DMS 273 (cell line): ENCODE results near the gene OTUD5.
A peak's percentile ranks its signal among the peaks of the same experiment; 100 is the strongest.

Experiments used
- DNase-seq: peaks from one replicate; lab custom pipeline; 2025; ENCODE audit not compliant: unreplicated experiment; lab: John Stamatoyannopoulos, UW

Gene OTUD5

DNA sequence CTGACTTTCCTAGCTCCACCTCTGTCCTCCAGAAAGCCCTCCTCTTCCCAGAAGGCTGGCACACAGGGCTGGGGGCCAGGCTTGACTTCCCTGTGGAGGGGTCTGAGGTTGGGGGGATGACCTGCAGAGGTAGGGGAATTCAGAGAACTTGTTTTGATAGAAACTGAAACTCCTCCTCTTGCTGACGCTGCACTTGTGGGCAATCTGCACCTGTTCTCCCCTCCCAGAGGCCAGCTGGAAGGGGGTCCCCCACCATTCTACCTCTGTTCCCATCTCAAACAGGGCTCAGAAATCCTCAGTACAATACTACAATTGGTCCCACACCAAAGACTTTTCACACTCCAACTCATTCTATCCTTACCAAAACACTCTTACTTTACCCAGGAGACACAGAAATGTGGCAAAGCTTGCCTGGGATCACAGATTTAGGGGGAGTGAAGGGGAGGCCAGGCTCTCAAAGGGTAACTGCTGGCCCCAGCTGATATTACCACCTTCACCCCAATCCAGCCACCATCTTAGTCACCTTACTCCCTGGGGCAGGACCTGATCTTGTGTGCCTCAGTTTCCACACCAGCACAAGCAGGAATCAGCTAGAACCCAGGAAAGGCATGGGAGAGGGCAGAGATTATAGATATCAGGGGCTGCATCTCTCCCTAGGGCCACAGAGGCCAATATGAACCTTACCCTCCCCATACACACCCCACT, 18.5 kb downstream of the OTUD5 start:
- DNase-seq: no peak

DNA sequence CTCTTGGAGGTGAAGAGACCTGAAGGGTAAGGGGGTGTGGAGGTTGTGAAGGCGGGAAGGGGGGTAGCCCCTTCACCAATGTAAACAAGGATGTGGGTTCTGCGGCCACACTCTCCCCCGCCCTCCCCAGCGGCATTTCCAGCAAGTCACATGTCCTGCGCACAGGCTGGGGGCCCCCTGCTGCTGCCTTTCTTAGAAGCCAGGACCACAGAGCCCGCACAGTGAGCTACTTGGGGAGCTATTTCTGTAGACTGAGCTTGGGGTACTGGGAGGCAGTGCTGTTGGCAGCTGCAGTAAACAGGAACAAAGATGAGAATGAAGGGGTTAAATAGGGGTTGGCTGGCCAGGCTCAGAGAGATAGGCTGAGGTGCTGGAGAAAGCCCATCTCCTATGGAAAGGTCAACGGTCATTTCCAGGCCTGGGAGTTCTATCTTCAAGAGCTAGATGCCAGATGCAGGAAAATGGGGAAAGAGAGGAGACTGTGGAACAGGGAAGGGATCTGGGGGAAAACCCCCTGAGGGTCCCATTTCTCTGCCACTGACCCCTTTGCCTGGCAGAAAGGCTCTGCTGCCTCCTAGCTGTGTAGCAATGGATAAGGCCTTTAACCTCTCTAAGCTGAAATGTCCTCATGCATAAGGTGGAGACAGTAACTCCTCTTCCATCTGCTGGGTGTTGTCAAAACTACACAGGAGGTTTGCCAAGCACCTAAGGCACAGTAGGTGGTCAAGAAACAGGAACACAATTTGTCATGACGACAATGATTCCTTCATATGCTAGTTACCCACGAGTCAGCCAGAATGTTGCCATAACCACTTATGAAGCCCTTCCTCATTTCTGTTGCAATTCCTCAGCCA, 20.1 kb downstream of the OTUD5 start:
- DNase-seq: no peak

DNA sequence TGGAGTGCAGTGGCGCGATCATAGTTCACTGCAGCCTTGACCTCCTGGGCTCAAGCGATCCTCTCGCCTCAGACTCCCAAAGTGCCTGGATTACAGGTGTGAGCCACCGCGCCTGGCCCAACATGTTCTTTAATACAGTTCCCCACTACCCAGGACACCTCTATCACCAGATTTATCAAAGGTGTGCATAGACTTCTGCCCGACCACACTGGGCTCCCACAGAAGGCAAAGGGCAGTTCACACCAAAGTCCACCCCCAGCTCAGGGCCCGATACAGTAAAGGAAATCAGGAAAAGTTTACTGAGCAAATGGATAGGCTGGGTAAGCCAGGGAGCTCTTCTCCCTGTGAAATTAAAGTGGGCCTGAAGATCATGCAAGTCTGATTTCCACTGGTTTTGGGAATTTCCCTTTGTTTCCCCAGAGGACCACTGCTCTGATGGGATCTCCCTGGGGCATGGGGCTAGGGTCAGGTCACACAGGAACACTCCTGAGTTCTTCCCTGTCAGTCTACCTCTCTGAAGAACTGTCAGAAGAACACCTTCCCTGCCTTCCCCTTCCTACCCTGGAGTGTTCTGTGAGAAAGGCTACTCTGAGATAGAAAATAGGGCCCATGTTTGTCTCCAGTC, 20.9 kb downstream of the OTUD5 start:
- no peak for DNase-seq

DNA sequence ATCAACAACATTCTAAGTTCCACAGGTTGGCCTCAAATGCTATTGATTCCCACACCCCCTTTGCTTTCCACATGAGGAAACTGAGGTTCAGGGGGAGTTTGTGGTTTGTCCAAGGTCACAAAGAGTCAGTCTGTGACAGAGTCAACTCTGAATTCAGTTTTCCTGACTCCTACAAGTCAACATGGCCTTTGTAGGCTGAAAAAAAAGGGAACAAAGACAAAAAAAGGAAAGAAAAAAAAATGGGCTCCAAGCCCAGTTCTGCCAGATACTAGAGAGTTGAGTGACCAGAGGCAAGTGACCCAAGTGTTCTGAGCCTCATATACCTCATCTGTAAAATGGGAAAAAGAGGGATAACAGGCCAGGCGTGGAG, 22.1 kb downstream of the OTUD5 start:
- DNase-seq: no peak

DNA sequence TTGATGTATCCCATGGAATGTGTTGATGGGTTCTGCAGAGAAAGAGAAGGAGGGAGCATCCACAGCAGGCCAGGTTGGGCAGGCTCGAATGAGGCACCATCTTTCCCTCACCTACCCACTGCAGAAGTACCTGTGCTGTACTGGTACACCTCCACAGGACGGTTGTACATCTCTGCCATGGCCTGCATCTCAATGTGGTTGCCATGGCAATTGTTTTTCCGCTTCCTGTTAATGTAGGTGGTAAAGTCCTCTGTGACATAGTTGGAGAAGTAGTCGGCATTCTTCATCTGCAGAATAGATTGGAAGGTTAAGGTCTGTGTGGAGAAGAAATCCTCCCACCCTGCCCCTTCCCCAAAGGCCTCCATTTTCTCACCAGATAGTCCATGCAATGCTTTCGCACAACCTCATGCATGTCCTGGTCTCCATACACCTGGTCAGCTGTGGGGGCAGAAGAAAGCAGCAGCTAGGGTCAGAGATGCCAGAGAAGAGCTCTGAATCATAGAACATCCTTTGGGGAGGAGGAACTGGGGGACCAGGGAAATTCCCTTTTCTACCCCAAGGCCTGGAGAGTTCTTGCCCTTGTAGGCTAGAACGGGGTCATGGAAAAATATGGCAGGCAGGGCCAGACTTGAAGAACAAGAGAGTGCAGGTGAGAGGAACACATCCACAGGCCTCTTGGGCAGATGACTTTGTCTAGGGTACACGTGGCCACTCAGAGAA, 22.7 kb downstream of the OTUD5 start:
- no peak for DNase-seq

DNA sequence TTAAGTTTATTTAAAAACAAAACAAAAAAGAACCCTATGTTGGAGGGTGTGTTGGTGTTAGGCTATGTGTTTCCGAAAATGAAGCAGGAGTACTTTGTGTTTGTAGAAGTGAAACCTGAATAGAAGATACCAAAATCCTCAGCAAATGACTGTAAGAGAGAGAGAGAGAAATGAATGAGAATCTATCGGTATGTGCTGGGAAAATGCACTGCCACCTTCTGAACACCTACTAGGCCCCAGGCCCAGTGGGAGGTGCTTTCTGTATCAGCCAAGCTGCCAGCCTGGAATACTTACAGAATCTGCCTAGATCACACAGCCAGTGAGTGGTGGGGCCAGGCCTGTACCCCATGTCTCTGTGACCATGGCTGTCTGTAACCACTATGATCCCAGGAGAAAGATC, 23.6 kb downstream of the OTUD5 start:
- DNase-seq: no peak

DNA sequence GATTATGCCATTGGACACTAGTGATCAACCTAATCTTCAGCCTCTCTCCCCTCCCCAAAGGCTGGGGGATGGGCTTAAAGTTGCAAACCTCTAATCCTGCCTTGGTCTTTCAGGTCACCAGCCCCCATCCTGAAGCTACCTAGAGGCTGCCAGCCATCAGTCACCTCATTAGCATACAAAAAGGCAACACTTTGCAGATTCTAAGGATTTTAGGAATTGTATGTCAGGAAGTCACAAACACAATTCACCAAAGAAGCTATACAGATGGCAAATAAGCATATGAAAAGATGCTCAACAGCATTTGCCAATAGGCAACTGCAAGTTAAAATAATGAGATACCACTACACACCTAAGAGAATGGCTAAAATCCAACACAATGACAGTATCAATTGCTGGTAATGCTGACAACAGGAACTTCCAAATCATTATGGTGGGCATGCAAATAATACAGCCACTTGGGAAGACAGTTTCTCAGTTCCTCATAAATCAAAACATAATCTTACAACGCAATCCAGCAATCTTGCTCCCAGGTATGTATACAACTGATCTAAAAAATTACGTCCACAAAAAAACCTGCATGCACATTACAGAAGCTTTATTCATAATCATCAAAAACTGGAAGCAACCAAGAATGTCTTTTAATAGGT, 29.5 kb downstream of the OTUD5 start:
- DNase-seq: no peak

DNA sequence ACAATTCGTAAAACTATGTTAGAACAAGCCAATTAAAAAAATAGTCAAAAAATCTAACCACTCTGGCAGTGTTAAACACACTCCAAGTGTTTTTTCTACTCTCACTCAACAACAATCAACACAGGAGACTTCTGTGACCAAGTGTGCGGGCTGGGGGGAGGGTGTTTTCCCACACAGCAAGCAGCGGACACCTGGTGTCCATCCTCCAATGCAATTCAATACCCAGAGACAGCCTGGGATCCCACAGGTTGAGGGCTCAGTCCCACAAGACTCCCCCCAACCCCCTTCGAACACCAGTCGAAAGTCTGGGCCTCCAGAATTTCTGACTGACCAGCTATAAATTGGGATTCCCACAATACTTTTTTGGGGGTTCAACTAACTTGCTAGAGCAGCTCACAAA, 30.3 kb downstream of the OTUD5 start:
- DNase-seq: no peak

DNA sequence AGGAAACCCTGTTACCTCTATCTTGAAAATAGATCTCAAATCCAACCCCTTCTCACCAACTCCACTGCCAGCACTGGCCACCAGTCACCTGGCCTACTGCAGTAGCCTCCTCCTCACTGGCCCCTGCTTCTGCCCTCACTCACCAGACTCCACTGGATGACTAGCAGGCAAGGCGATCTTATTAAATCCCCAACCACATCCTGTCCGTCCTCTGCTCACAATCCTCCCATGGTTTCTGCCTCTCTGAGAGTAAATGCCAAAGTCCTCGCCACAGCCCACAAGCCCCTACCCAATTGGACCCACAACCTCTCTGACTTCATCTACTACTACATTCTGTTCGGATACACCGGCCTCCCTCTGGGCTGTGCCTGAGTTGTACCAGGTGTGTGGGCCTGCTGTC, 33.1 kb downstream of the OTUD5 start:
- DNase-seq: no peak

DNA sequence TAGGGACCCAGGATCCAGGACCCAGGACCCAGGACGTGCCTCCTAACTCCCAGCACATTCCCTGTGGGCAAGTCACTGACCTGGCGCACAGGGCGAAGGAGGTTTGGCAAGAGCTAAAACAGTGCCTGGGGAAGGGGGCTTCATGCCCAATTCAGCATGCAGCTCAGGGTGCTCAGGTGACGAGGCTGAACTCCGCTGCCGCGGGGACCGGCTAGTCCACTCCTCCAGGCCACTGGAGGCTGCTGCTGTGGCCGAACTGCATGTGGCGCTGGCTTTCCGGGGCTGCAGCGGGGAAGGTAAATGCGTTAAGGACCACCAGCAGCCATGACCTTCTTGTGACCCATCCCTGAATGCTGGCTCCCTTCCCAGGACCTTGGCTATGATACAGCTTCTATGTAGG, 33.6 kb downstream of the OTUD5 start:
- DNase-seq: no peak

DNA sequence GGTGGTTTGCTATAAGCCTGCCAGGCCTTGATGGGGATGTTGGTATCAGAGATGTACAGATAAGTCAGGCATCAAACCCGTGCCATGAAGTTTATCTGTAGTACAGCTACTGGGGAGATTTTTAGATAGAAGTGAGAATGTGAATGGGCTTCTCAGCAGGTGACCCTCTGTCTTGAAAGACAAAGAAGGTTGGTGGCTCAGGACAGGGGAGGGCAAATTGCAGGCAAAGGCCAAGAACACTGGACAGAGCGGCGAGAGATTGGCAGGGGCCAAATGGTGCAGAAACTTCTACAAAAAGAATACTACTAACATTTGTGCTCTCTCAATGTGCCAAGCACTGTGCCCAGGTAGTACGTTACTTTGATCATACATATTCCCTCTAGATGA, 36.7 kb downstream of the OTUD5 start:
- DNase-seq: no peak

DNA sequence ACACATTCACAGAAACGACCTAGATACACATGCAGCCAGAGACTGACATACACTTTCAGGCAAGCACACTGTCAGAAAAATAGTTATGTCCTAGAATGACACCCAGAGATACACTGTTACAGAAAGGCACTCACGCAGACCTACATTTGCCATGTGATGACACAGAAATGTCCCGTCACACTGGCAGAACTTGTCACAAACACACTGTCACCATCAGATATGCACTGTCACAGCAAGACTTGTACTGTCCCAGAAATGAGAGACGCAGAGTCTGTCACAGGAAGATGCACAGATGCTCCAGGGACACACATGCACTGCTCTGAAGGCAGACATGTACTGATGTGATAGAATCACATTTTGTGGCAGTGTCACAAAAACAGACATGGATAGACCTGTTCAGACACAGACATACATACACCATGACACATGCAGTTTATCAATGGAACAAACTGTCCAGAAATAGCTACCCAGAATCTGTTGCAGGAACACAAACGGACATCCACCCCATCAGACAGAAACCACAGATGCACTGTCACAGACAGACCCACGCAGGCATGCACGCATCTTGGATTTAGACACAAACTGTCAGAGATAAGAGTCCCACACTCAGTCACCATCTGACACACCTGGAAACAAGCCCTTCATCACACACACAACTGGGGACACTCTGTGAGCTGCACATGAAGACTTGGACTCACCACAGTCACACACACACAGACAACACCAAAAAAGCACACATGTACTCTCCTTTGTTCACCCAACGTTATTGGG, 37.3 kb downstream of the OTUD5 start:
- no peak for DNase-seq

DNA sequence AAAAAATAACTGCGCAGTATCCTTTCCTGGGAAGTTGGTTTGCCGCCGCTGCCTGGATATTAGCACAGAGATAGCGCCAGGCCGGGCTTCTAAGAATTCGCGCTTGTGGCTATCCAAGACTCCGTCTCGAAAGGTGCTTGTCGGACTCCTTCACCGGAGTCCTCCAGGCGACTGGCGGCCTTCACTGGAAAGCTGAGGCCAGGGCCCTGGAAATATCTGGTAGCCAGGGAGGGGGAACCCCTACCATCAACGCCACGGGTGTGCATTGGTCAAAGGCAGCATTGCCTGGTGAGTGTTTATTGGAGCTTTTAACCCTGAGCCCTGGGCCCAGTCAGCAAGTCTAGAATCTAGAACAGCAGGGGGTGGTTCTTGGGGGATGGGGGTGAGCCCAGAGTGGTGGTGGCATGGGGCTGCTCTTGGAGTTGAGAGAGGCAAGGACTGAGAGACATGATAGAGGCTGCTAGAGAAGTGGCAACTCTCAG, 38.0 kb downstream of the OTUD5 start:
- no peak for DNase-seq

DNA sequence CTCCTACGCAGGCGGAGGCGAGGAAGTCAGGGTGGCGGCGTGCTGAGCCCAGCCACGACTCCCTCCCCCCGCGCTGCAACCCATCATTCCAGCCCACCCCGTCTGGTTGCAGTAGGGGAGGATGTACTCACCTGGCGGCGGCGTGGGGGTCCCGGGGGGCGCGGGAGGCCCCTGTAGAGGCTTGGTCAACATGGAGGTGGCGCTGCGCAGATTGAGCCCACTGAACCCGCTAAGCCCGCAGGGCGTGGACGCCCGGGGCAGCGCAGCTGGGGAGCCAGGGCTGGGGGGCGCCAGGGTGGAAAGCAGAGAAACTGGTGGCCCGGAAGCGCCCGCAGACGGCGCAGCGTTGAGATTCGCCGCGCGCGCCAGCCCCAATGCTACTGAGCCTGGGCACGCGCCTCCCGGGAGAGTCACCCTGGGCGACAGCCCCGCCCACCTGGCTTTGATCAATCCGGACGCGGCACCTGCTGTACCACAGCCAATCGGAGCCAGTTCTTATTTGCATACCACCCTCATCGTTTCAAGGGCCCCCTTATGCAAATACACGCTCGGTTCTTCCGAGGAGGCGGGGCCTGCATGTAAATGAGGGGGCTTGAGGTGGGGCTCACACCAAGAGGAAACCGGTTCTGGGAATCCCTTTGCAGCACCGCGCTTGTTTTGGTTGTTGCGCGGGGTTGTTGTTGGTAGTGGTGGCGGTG, 38.6 kb downstream of the OTUD5 start, which contains the start of gene PIM2:
Gene PIM2 (minus strand): TSS at position 382 of the 698 bp plus-strand sequence. CDS start 190 bp downstream, at position 192.
- DNase-seq: peak; percentile 98

DNA sequence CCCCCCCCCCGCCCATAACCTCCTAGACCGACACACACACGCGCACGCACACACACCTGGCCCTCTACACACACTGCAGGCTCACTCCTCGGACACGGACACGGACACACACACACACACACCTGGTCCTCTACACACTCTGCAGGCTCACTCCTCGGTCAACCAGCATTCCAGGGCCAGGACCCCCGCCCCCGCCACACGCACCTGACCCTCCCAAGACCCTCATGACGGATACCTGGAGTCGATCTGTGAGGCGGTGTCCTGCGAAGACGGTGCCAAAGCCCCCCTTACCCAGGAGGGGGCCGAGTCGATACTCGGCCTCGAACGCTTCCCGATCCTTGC, 39.1 kb downstream of the OTUD5 start:
- no peak for DNase-seq

DNA sequence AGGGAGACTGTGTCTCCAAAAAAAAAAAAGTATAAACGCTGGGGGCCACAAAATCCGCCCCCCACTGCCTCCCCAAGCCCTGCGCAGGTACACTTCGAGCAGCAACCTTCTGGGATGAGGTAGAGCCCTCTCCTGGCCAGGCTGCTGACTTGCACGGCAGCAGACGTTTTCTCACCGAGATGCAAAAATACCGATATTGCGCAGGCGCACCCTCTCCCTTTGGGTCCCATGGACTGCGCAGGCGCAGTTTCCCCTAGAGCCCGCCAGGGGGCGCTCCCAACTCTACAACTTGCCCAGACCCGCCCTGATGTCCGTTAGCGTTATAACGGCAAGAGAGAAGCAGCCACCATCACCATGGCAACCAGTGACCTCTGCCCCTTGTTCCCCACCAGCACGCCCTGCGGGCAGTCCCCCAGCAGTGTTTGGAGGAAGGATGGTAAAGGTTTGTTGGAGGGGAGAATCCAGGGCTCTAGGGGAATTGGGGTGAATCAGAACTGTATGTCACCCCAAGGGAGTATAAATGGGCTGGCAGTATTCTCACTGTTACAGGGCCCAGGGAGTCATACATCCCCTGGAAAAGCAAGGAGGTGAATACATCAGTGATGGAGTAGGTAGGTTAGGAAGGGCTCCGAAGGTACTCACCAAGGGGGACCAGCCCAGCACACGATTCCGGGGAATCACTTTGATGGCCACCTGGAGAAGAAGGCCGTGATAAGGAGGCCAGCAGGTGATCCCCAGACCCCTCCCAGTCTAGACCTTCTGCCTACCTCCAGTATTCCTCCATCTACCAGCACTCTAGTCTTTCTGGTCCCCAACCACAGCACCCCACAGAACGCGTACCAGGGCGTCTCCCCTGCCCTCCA, 40.0 kb downstream of the OTUD5 start:
- DNase-seq: peak; percentile 94

DNA sequence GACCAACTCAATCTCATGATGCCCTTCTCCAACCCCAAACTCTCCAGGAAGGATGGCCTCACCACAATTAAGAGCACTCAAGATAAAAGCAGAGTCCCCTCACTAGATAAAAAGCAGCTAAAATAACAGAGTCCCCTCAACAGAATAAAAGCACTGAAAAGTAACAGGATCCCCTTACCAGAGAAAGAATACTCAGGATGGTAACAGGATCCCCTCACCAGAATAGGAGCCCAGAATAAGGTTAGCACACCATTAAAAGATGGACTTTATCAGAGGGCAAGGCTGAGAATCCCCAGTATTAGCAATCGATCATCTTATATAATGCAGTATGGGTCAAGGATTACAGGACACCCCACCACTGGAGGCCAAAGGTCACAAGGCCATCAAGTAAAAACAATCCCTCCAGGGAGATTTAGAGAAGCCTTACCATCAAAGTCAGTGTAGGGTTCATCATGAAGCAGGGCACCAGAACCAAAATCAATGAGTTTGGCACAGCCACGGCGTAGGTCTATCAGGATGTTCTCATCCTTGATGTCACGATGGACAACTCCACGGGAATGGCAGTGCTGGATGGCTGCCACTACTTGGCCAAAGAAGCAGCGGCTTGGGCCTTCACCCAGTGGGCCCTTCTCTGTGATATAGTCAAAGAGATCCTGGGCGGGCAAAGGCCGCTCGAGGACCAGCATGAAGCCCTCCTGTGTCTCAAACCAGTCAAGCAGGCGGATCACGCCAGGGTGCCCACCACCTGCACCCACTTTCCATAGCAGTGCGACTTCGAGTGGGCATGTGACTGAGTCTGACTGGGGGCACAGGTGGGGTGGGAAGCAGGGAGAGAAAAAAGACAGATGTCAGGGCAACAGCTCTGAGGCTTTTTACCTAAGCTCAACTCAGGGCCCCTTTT, 42.6 kb downstream of the OTUD5 start:
- no peak for DNase-seq
